ENCODE data around the gene RFC2.
"Not testable (repeated sequence)": the region's sequence is repeated elsewhere in the genome, so short reads cannot be mapped to it uniquely, and the experiment has no call there.

Gene RFC2

GRCh38 chr7:74252893-74253292 is 1.3 kb downstream of the RFC2 start:
- no peak for DNase-seq (ENCODE audit: extremely low read depth in 1 of 2, low read depth in 1 of 2)

- DNase-seq (ENCODE audit: extremely low read depth in 1 of 2, low read depth in 1 of 2), result not testable (repeated sequence)
Measured at GRCh38 chr7:74249058-74249457, 5.1 kb downstream of the RFC2 start.

DNA sequence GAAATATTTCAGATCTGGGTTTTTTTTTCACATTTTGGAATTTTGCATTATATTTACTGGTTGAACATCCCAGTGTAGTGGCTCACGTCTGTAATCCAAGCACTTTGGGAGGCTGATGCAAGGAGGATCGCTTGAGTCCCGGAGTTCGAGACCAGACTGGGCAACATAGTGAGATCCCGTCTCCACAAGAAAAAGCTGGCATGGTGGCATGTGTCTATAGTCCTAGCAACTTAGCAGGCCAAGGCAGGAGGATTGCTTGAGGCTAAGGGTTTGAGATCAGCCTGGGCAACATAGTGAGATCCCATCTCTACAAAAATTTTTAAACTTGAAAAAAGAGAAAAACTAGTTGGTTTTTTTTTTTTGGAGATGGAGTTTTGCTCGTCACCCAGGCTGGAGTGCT is 6.0 kb downstream of the RFC2 start:
- no peak for DNase-seq (ENCODE audit: extremely low read depth in 1 of 2, low read depth in 1 of 2)

DNA sequence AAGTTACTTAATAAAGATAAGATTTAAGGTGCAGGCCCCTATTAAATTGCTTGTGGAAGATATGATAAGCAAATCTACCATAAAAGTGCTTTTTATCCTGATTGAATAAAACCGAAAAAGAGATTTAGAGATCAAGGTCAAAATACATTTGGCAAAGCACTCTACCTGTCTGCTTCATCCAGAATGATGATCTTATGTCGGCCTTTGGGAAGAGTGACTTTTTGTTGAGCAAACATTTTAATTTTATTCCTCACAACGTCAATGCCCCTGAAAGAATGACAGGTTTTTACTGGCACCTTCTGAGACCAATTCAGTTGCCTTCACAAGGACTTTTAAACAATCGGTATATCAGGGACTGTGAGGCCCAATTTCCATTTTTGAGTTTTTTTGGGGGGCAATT is 7.7 kb downstream of the RFC2 start:
- no peak for DNase-seq (ENCODE audit: extremely low read depth in 1 of 2, low read depth in 1 of 2)

DNA sequence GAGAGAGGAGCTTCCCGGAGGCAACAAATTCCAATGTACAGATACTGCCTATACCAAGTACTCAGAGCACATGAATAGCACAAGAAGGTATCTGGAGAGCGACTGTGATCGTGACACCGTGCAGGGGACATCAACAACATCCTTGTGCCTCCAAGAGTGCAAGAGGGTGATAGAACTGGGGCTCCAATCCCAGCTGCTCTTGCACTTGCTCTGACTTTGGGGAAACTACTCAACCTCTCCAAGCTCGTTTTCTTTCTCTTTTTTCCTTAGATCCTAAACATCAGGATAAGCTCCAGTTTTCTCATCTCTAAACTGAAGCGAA is 12.1 kb downstream of the RFC2 start:
- DNase-seq (ENCODE audit: extremely low read depth in 1 of 2, low read depth in 1 of 2), result no peak

- no peak for DNase-seq (ENCODE audit: extremely low read depth in 1 of 2, low read depth in 1 of 2)
Measured at GRCh38 chr7:74240482-74240881, 13.7 kb downstream of the RFC2 start.

DNA sequence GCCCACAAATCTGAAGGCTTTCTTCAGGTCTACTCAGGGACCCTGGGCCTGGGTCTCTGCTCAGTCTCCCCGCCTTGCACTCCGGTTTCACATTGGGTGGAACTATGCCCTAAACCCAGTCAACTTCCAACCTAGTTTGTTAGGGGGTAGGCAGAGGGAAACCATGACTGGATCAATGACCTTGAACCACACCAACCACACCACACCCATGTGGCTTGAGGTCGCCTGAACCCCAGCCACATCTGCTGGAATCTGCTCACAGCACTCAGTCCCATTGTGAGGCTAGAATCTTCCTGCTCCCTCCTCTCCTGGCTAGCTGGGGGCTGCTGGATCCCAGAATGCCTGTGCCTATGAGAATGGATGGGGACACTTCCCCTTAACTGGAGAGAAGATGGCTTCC is 17.9 kb downstream of the RFC2 start:
- no peak for DNase-seq (ENCODE audit: extremely low read depth in 1 of 2, low read depth in 1 of 2)

DNA sequence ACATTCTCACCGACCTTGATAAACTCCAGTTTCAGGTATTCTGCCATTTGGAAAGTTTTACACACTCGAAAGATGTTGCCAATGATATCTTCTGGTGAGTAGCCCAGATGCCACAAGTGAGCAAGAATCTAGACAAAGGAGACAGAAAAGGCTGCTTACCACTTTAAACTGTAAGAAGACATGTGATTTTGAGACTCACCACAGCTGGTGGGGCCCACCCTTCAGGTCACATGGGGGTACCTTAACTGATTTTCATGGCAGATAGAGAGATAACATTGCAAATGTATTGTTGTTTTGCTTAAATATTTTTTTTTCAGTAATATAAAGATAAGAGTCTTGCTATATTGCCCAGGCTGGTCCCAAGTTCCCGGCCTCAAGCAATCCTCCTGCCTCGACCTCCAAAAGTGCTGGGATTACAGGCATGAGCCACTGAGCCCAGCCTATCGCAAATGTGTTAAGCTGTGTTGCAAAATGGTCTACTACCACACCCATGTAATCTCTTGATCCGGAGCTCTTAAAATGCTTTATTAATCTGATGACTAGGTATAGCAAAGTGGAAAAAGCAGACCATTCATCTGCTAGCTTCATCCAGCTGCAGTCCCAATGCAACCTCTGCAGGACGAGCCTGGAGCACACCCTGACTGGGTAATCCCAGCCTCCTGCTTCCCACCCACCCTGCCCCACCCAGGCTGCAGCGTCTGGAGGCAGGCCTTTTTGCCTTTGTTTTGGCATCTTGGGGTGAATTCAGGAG is 18.5 kb downstream of the RFC2 start:
- no peak for DNase-seq (ENCODE audit: extremely low read depth in 1 of 2, low read depth in 1 of 2)

DNA sequence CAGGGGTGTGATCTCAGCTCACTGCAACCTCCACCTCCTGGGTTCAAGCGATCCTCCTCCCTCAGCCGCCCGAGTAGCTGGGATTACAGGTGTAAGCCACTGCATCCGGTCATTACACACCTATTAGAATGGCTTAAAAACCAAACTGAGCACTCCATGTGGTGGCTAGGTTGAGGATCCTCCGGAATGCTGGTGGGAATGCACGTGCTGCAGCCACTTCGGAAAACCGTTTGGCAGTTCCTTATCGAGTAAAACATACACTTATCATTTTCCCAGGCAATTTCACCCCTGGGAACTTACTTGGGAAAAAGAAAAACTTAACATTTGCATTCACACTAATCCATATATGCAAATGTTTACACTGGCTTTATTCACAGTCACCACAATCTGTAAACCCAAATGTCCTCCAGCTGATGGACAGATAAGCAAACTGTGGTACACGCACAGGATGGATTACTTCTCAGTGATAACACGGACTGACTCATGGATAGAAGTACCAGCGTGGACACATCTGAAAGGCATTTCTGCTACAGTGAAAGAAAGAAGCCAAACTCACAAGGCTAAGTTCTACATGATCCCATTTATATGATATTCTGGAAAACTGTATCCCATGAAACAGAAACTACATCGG is 20.4 kb downstream of the RFC2 start:
- no peak for DNase-seq (ENCODE audit: extremely low read depth in 1 of 2, low read depth in 1 of 2)

DNA sequence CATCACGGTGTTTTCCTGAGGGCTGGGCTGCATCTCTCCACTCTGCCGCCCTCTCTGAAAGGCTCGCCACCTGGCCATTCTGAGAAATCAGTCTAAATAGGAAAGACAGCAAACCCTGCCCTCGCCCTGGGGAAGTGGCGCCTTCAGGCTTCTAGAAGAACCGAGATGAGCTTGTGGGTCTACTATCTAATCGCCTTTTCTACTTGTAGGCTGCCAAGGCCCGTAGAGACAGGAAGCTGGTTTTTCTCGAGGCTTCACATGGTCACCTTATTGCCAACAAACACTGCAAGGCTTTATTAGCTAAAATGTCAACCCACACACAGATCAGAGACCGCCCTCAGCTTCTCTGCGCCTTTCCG is 23.0 kb downstream of the RFC2 start:
- no peak for DNase-seq (ENCODE audit: extremely low read depth in 1 of 2, low read depth in 1 of 2)

- no peak for DNase-seq (ENCODE audit: extremely low read depth in 1 of 2, low read depth in 1 of 2)
Measured at GRCh38 chr7:74230446-74231231, 23.6 kb downstream of the RFC2 start.

- DNase-seq (ENCODE audit: extremely low read depth in 1 of 2, low read depth in 1 of 2), result no peak
Measured at GRCh38 chr7:74228951-74229900, 25.0 kb downstream of the RFC2 start.

DNA sequence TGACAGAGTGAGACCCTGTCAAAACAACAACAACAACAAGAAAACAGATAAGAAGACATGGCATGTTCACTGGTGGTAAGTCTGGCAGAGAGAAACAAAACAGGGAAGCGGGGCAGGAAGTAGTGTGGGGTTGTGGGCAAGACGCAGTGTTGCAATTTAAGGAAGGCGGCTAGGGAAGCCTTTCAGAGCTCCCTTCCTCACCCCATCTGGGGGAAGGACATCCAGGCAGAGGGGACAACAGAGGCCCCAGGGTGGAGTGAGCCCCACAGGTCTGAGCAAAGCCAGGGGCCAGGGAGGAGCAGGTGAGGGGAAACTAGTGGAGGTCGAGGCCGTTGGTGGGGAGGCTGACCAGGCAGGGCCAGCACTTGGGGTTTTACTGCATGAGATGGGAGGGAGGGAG is 27.6 kb downstream of the RFC2 start:
- no peak for DNase-seq (ENCODE audit: extremely low read depth in 1 of 2, low read depth in 1 of 2)

DNA sequence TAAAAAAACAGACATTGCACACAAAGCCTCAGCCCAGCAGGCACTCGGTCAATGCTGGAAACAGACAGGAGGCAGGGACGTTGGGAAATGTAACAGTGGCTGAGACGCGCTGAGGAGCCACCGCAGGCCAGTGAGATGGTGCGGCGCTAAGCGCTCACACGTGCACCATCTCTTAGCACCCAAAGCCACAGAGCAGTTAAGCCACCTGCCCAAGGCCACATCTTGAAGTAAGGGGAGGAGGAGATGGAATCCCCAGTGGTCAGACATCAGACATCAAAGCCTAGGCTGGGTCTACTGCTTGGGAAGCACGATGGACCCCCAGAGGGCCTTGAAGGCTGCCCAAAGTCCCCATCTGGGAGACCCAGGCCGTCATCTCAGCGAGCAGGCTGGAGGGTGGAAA is 28.8 kb downstream of the RFC2 start:
- DNase-seq (ENCODE audit: extremely low read depth in 1 of 2, low read depth in 1 of 2), result no peak

DNA sequence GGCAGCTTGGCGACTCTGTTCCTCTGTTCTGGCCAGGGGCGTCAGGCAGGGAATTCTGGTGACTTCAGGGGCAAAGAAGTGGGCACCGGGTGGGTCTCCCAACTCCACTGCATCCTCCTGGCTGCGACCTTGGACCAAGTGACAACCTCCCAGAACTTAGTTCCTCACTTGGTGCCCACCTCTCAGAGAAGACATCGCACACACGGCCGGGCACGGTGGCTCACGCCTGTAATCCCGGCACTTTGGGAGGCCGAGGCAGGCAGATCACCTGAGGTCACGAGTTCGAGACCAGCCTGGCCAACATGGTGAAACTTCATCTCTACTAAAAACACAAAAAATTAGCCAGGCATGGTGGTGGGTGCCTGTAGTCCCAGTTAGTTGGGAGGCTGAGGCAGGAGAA is 29.3 kb downstream of the RFC2 start:
- not testable (repeated sequence) for DNase-seq (ENCODE audit: extremely low read depth in 1 of 2, low read depth in 1 of 2)

GRCh38 chr7:74224511-74224832 is 29.7 kb downstream of the RFC2 start:
- no peak for DNase-seq (ENCODE audit: extremely low read depth in 1 of 2, low read depth in 1 of 2)

GRCh38 chr7:74223711-74224510 is 30.3 kb downstream of the RFC2 start:
- DNase-seq (ENCODE audit: extremely low read depth in 1 of 2, low read depth in 1 of 2), result no peak

DNA sequence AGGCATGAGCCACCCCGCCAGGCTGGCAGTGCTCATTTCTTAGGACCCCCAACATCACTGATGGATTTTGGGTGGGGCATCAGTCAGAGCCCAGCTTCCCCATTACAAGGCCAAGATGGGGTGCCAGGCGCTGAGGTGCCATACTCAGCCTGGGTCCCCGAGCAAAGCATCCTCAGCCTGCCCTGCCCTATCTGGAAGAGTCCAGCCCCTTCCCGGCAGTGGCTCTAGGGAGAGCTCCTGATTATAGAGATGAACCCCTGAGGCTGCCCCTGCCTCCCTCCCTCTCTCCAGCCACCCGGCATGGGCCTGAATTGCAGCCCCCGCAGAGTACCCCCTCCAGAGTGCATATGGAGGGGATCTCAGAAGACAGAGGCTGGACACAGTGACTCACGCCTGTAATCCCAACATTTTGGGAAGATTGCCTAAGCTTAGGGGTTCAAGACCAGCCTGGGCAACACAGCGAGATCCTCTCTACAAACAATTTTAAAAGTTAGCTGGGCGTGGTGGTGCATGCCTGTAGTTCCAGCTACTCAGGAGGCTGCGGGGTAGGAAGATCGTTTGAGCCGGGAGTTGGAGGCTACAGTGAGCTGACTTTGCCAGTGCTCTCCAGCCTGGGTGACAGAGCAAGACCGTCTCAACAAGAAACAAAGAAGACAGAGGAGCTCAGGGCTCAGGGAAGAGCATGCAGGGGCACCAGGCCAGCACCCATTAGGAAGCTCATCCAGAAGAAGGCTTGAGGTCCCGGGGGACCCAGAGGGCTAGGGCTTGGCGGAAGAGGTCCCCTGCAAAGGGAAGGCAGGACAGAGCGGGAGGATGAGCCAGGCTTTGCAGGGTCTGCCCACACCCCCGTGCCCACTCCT is 31.1 kb downstream of the RFC2 start:
- no peak for DNase-seq (ENCODE audit: extremely low read depth in 1 of 2, low read depth in 1 of 2)

DNA sequence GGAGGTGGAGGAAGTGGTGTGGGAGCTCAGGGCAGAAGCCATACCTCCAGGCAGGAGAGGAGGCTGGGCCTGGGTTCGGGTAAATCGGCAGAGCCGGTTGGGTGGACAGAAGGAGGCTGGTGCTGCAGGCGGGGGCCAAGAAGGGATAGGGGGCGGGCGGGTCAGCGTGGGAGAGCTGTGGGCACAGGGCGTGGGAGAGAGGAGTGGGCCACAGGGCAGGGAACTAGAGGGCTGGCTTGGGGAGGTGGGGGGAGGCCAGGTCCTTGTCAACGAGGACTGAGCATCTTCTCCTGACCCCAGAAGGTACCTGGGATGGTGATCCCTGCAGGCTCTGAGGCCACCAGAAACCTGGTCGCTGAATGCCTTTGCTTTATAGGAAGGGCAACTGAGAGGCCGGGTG is 32.5 kb downstream of the RFC2 start:
- DNase-seq (ENCODE audit: extremely low read depth in 1 of 2, low read depth in 1 of 2), result no peak

- no peak for DNase-seq (ENCODE audit: extremely low read depth in 1 of 2, low read depth in 1 of 2)
Measured at GRCh38 chr7:74220229-74220628, 34.0 kb downstream of the RFC2 start.
